GM21515 (cell line): ENCODE results near the gene CBX4.

Source experiments
- ATAC-seq: cut with Tn5 transposase; IDR thresholded peaks from one replicate; pipeline ENCODE4 v1.9.1; 2021; ENCODE audit not compliant: unreplicated experiment

The CBX4 gene

DNA sequence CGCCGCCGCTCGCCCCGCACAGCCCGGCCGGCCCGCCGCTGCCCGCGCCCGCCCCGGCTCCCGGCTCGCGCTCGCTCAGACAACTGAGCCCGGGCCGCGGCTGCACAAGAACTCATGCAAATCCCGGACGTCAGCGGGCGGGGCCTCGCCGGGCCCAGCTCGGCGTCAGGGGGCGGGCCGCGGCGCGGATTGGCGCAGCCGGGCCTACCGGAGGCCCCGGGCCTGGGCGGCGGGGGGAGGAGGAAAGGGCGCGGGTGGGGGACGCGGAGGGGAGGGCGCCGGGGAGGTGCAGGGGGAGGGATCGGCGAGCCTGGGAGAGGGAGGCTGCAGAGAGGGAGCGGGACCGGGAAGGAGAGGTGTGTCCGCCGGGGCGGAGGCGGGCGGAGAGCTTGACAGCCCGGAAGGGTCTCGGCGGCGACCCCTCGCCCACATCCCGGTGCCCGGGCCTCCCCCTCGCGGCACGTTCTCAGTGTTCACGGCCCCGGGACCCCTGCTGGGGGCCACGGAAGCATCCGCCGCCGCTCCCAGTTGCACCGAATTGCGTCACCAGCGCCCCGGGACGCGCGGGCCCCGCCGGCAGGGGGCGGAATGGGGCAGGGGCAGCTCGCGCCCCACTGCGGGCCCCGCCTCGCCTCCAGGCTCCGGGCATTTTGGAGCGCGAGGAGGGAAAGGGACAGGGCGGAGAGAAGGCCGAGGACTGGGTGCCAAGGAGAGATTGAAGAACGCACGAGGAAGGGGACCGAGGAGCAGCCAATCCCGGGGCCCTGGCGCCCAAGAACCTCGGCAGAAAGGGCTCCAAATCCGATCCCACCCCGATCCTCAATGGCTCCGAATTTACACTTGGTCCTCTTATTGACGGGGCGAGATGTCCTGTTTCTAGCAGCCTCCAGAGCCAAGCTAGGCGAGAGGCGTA is at the start of gene CBX4:
TSS of gene CBX4 (minus strand) at position 85 of the 913 bp plus-strand sequence. CDS start 189 bp downstream, outside the sequence.
- peak; percentile 45 for ATAC-seq

- no peak for ATAC-seq
Observed at GRCh38 chr17:79888009-79888540, 48.8 kb upstream of the CBX4 start.

- no peak for ATAC-seq
Observed at GRCh38 chr17:79887451-79887991, 48.3 kb upstream of the CBX4 start.

DNA sequence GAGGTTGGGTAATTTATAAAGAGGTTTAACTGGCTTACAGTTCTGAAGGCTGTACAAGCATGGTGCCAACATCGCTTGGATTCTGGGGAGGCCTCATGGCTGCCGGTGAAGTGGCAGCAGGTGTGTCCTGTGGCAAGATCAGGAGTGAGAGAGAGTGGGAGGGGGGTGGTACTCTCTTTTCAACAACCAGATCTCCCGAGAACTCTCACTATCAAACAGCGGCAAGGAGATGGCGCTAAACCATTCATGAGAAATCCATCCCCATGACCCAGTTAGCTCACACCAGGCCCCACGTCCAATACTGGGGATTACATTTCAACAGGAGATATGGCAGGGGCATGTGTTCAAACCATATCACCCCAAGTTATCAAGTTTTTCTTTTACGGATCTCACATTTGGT is 44.0 kb upstream of the CBX4 start:
- ATAC-seq: no peak

DNA sequence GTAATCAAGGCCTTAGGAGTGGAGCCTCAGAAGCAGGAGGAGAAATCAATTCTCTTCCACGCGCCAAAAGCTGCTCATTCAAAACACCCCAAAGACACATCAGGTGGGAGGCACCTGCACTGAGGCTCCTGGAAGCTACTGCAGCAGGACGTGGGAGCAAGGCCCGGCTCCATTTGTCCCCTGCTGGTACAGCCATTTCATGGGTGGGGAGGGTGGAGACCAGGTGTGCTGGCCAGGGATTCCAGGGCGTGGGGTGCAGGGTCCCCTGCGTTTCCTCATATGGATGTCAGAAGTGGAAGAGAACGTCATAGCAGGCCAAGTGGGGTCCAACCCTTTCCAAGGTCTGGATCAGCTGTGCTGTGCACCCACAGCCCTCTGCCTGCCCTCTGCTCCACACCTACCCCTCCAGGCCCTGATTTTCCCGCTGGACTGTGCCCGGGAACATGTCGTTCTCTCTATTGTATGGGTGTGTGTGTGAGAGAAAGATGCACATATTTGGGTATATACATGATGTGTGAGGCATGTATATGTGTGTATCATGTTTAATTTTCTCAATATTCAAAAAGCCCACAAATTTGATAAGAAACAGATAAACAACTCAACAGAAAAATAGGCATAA is 39.2 kb upstream of the CBX4 start:
- no peak for ATAC-seq

GRCh38 chr17:79877041-79877440 is 37.8 kb upstream of the CBX4 start:
- no peak for ATAC-seq

DNA sequence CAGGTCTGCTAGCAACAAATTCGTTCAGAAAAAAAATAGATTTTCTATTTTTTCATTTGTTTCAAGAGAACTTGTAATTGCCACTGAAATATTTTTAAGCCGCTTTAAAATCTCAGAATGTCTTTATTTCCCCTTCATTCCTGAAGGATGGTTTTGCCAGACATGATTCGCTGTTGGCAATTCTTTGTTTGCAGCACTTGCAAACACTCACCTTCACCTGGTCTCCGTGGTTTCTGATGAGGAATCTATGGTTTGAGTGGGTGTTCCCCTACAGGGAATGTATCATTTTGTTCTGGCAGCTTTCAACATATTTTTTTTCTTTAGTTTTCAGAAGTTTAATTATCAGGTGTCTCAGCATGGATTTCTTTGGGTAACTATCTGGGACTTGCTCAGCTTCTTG is 36.3 kb upstream of the CBX4 start:
- ATAC-seq: no peak

- ATAC-seq: no peak
Observed at GRCh38 chr17:79874329-79874981, 35.2 kb upstream of the CBX4 start.

GRCh38 chr17:79873583-79873982 is 34.3 kb upstream of the CBX4 start:
- no peak for ATAC-seq

GRCh38 chr17:79872762-79873161 is 33.5 kb upstream of the CBX4 start:
- no peak for ATAC-seq

DNA sequence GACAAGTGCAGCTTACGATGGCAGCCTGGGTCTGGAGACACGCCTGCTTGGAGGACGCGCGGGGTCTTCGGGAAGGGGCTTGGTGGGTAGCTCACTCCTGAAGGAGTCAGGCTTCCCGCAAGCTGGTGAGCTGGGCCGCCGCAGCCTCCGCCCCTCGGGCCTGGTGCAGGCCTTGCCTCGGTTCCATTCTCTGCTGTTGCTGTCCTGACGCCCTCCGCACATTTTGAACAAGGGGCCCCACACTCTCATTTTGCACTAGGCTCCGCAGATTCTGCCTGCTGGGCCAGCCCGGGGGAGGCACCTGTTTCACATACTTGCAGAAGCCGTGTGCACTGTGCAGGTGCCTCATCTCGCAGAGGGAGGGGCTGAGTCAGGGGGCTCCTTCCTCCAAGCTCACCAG is 31.9 kb upstream of the CBX4 start:
- no peak for ATAC-seq

DNA sequence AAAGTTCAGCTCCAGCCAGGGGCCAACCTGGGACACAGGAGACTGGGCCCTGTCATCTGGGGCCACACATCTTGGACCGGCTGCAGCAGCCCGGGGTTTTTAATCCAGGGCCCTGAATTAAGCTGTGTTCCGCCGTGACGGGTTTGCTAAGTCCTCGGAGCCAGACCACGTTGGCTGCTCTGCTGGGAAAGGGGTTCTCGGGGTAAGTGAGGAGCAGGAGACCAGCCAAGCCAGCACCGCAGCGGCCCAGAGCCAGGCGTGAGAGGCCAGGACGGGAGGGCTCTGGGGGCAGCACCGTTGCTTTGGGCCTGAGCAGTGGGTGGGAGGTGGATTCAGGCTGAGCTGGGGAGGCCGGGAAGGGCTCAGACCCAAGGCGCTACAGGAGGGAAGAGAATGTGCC is 31.3 kb upstream of the CBX4 start:
- no peak for ATAC-seq

GRCh38 chr17:79866791-79867518 is 27.7 kb upstream of the CBX4 start:
- peak; percentile 64 for ATAC-seq

DNA sequence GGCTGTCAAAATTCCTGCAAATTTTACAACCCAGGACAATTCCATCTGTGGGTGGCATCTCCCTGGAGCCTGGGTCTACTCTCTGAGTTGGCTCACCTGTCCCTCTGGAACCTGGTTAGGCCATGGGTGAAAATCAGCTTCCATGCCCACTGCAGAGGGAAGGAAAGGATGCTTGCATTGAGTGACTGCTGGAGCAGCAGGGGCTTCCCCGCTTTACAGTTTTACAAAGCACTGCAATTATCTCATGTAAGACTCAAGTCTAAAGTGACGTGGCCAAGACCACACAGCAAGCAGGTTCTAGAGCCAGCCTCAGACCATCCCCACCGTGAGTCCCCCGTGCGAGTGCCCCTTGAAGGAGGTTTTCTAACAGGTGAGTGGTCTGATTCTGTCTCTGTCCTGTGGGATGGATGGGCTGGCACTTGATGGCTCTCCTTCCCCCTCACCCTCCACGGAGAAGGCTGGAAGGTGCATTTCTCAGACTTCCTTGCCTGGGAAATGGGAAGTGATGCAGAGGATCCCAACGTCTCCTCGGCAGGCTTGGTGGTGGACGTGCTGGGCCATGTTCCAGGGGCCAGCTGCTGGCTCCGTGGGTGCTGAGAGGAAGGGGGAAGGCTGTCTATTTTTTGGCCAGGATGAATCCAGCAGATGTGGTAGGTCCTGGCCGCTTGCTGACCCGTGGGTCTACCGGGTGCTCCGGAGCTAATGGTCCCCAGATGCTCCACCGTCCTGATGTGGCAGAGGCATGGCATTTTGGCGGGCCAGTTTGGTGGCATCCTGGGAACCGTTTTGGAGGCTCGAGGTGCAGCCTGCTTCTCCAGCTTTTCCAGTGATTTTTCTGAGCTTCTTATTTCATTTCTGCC is 26.3 kb upstream of the CBX4 start:
- ATAC-seq: no peak

DNA sequence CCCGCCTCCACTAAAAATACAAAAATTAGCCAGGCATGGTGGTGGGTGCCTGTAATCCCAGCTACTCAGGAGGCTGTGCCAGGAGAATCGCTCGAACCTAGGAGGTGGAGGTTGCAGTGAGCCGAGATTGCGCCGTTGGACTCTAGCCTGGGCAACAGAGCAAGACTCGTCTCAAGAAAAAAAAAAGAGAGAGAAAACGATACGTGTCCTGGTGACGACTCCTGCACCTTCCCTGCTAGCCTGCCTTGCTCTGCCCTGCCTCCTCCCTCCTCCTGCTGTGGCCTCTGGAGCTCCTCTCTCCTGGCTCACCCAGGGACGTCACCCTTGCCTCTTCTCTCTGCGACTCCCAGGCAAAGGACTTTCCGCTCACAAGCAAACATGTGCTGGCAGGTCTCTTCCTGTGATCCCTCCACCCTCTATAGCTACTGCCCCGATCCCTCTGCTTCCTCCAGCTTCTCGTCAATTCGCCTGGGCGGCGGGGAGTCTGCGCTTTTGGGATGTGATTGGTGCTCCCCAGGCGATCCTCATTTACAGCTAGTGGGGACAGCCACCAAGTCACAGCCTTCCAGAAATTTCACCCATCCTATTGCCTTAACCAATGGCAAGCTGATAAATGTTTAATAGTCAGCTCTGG is 25.5 kb upstream of the CBX4 start:
- ATAC-seq: no peak

- no peak for ATAC-seq
Observed at GRCh38 chr17:79864147-79864546, 24.9 kb upstream of the CBX4 start.

DNA sequence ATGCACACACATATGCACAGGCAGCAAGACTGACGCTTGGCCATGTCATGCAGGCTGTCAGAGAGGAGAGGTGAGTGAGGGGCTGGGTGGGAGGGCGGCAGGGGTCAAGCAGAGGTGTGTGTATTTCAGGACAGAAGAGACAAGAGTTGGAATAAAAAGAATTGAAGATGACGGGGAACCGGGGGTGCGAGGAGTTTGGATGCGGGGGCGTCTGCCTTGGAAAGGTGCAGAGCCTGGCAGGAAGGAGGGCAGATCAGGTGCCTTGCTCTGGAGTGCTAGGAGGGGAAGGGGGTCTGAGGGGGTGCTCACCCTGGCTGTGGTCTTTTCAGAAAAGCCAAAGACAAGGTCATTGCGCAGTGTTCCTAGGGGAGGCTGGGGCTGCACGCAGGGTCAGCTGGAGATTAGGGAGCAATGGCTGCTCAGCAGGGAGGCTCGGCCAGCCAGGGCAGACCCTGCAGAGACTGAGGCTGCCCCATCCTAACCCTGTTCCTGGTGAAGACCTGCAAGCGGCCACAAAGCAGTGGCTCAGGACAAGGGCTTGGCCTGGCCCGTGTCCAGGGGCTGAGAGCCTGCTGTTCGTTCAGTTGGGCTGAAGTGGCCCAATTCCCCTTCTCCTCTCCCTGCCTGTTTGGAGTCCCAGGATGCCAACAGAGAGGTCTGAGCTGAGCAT is 23.7 kb upstream of the CBX4 start:
- ATAC-seq: no peak

GRCh38 chr17:79862238-79862637 is 23.0 kb upstream of the CBX4 start:
- ATAC-seq: no peak
